SIG-M5 (cell line): ENCODE results near the gene SOWAHA.
"Not testable (repeated sequence)": the region's sequence is repeated elsewhere in the genome, so short reads cannot be mapped to it uniquely, and the experiment has no call there.

Experiments used
- DNase-seq: peaks from one replicate; lab custom pipeline; 2025; lab: John Stamatoyannopoulos, UW

The SOWAHA gene

DNA sequence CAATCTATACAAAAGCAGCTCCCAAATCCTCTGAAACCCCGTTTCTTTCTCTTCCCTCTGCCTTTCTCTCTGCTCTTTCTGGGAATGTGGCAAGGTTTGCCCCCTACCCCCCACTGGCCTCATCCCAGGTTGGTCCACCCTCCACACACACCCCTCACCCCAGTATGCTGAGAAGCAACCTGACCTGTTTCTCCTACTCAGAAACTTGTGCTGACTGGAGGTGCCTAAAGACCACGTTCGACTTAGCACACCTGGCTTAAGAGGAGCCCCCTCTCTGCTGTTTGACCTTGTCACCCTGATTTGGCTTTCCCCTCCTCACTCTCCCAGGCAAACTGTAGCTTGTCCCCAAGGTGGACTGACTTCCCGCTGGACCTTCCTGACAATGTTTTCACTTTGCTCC, 35.0 kb upstream of the SOWAHA start:
- no peak for DNase-seq

GRCh38 chr5:132778856-132779255, 34.2 kb upstream of the SOWAHA start:
- DNase-seq: no peak

GRCh38 chr5:132779961-132780360, 33.1 kb upstream of the SOWAHA start:
- DNase-seq: no peak

- DNase-seq: no peak
These were observed 32.5 kb upstream of the SOWAHA start for GRCh38 chr5:132780577-132780976.

GRCh38 chr5:132781029-132781428, 32.1 kb upstream of the SOWAHA start:
- no peak for DNase-seq

DNA sequence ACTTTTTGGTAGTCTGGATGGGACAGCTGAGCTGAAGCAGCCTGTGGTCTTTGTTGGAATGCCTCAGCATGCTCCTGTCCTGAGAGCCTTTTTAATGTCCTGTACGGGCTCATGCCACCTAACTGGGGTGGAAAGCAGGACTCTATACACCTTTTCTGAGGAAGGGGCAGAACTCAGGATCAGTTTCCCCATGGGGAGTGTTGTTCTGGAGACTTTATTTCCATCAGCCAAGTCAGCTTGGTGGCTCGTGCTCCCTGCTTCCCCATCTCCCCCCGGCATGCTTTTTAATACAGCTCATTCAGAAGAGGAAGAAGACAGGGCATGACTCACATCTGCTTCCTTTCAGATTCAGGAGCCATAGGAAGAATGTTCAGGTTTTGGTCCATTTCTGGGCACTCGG, 31.0 kb upstream of the SOWAHA start:
- DNase-seq: no peak

- no peak for DNase-seq
These were observed 27.7 kb upstream of the SOWAHA start for GRCh38 chr5:132785365-132785764.

DNA sequence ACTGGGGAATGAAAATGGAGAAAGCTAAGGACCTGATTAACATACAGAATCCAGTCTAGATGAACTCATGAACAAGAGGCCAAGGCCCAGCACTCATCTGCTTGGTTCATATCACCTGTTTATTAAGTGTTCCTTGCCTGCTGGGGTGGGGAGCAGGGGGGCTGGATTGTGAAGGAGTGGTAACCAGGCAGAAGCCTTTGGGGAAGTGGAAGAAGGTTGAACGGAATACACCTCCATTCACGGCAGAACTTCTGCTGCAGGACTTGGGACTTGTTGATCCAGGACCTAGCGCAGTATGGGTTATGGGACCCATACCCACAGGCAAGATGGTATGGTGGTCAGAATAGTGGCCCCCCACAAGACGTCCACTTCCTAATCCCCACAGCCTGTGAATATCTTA, 27.2 kb upstream of the SOWAHA start:
- DNase-seq: no peak

- DNase-seq: no peak
These were observed 26.0 kb upstream of the SOWAHA start for GRCh38 chr5:132787076-132787475.

DNA sequence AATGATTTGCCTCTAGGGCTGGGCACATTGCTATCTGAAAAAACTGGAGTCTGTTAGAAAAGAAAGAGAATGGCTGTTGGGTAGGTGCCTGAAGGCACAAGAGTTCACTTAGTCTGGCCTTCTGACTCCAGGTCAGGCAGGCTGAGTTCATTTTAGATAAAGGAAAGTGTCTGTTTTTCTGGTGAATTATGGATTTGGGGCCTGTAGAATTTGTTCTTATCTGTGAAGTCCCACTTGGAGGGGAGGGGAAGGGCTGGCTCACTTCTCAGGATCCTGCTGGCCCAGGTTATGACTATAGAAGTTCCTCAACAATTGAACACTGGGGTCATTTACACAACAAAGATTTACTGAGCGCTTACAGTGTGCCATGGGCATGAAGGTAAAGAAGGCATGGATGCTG, 24.6 kb upstream of the SOWAHA start:
- no peak for DNase-seq

DNA sequence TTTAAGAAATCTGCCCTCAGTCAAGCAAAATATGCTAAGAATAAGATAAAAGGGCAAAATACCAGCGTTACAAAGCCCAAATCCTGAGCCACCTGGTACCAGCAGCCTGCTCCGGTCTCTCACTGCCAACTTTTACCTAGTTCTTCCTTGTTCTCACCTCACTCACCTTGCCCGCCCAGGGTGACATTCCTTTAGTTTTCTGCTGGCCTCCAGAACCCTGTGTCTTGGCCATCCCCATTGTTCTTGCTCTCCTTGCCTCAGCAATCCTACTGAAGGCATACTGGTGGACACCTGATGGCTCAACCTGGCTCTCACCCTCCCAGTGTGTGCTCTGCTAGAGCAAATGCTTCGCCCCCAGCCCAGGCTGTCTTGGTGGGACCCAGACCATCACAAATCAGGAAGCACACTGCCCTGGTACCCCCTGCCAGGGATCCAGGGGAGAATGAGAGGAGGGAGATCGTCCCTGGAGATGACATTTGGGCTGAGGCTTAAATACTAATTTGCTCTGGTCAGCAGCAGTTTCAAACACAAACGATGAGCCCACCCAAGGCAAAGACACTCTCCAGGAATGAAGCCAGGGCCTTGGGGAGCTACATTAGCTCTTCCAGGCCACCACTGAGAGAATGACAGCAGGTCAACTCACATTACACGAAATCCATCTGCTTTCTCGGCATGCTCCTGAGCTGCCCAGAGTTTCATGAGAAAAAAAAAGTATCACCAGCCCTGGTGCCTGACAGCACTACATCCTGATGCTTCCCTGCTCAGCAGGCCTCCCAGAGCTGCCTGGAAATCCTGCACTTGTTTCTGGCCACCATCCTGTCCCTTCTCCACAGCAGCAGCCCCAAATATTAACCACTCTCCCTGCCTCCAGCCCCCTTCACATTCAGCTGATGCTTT, 23.9 kb upstream of the SOWAHA start:
- DNase-seq: no peak

- no peak for DNase-seq
These were observed 22.8 kb upstream of the SOWAHA start for GRCh38 chr5:132790201-132790865.

GRCh38 chr5:132791026-132791425, 22.1 kb upstream of the SOWAHA start:
- DNase-seq: no peak

DNA sequence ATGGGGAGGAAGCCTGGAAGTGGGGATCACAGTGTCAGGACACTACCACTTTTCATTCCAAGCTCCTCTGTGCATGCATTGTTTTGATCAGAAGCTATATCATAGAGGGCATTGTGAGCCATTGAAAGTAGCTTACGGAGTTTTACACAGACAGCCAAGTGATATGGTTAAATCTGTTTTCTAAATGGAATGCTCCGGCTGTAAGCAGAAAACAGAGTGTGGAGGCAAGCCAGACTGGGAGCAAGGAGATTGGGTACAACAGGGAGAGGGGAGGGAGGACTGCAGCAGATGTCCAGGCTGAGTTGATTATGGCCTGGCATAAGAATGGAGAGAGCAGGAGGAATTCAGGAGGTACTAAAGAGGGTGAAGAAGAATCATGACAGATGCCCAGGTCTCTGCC, 15.5 kb upstream of the SOWAHA start:
- no peak for DNase-seq

DNA sequence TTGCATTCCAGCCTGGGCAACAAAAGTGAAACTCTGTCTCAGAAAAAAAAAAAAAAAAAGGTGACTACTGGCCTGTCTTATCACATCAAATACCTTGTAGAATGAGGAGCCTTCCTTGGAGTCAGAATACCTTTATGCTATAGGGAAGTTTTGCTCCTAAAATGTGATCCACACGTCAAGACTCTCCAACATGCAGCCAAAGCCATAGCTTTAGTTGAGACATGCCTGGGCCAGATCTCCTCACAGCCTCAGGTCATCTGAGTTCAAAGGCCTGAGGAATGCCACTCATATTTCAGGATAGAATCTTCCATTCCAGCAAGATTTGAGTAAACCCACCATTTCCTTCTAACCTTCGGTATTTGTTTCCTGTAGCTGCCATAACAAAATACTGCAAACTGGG, 13.7 kb upstream of the SOWAHA start:
- no peak for DNase-seq

GRCh38 chr5:132800545-132800944, 12.6 kb upstream of the SOWAHA start:
- DNase-seq: no peak

DNA sequence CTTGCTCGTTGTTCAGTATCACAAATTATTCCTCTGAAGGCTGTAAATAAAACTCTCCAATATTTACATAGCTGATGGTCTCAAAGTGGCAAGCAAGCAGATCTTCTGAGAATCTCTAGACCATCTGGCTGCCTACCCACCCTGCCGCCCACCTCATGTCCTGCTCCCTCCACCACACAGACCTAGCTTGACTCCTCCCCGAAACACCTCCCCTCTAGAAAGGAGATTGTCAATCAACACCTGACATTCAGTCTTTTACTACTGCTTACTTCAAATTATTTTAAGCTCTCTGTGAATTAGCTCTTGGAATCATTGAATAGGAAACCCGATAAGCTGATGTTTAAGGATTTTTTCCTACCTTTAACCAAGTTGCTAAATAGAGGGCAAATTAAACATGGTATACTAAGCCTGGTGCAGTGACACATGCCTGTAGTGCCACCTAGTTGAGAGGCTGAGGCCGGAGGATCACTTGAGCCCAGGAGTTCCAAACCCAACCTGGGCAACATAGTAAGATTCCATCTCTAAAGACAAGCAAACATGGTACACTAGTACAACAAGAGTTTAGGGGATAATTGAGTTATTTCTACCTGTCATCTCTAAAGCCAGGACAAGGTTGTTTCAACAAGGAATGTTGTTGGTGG, 10.9 kb upstream of the SOWAHA start:
- no peak for DNase-seq

- not testable (repeated sequence) for DNase-seq
These were observed 10.4 kb upstream of the SOWAHA start for GRCh38 chr5:132802685-132803066.

- not testable (repeated sequence) for DNase-seq
These were observed 8.9 kb upstream of the SOWAHA start for GRCh38 chr5:132804219-132804618.

DNA sequence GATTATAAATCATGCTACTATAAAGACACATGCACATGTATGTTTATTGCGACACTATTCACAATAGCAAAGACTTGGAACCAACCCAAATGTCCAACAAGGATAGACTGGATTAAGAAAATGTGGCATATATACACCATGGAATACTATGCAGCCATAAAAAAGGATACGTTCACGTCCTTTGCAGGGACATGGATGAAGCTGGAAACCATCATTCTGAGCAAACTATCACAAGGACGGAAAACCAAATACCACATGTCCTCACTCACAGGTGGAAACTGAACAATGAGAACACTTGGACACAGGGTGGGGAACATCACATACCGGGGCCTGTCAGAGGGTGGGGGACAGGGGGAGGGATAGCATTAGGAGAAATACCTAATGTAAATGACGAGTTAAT, 7.2 kb upstream of the SOWAHA start:
- DNase-seq: not testable (repeated sequence)

DNA sequence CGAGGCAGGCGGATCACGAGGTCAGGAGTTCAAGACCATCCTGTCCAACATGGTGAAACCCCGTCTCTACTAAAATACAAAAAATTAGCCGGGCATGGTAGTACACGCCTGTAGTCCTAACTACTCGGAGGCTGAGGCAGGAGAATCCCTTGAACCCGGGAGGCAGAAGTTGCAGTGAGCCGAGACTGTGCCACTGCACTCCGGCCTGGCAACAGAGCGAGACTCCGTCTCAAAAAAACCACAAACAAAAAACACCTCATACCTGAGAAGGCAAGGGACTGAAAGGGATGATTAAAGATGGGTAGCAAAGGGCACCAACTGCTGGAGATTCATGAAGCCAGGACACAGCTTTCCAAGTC, 6.3 kb upstream of the SOWAHA start:
- DNase-seq: not testable (repeated sequence)

GRCh38 chr5:132807163-132807838, 5.8 kb upstream of the SOWAHA start:
- no peak for DNase-seq

GRCh38 chr5:132808448-132808847, 4.7 kb upstream of the SOWAHA start:
- DNase-seq: no peak
